Limb (tissue), 2 donors: ENCODE measurements around the gene KANSL3.

Source experiments
- DNase-seq, 2 donors: peaks; one replicate each; pipeline ENCODE4 v3.0.0-alpha.2; 2016; ENCODE audit errors: extremely low spot score in 2 of 2

KANSL3 gene

GRCh38 chr2:96608469-96609455 is 29.4 kb downstream of the KANSL3 start:
- DNase-seq: no peak

GRCh38 chr2:96604104-96604503 is 34.0 kb downstream of the KANSL3 start:
- DNase-seq: no peak

- no peak for DNase-seq
These were observed 35.7 kb downstream of the KANSL3 start for GRCh38 chr2:96602330-96602823.

- no peak for DNase-seq
These were observed 36.5 kb downstream of the KANSL3 start for GRCh38 chr2:96601382-96602292.

GRCh38 chr2:96599941-96600340 is 38.2 kb downstream of the KANSL3 start:
- no peak for DNase-seq

GRCh38 chr2:96596596-96596995 is 41.5 kb downstream of the KANSL3 start:
- no peak for DNase-seq

GRCh38 chr2:96594691-96595152 is 43.4 kb downstream of the KANSL3 start:
- no peak for DNase-seq

GRCh38 chr2:96594282-96594681 is 43.8 kb downstream of the KANSL3 start:
- DNase-seq: no peak

- DNase-seq: no peak
These were observed 46.6 kb downstream of the KANSL3 start for GRCh38 chr2:96591494-96591893.

GRCh38 chr2:96591054-96591453 is 47.1 kb downstream of the KANSL3 start:
- no peak for DNase-seq

- no peak for DNase-seq
These were observed 50.3 kb downstream of the KANSL3 start for GRCh38 chr2:96587843-96588242.

- no peak for DNase-seq
These were observed 54.1 kb downstream of the KANSL3 start for GRCh38 chr2:96584017-96584416.

GRCh38 chr2:96580771-96581170 is 57.3 kb downstream of the KANSL3 start:
- DNase-seq: no peak

- DNase-seq: no peak
These were observed 58.7 kb downstream of the KANSL3 start for GRCh38 chr2:96579422-96579821.

- DNase-seq: no peak
These were observed 59.4 kb downstream of the KANSL3 start for GRCh38 chr2:96578731-96579130.

GRCh38 chr2:96577501-96577900 is 60.6 kb downstream of the KANSL3 start:
- no peak for DNase-seq

GRCh38 chr2:96575785-96576456 is 62.2 kb downstream of the KANSL3 start:
- DNase-seq: no peak

- no peak for DNase-seq
These were observed 63.7 kb downstream of the KANSL3 start for GRCh38 chr2:96574364-96574763.

- DNase-seq: no peak
These were observed 70.0 kb downstream of the KANSL3 start for GRCh38 chr2:96568094-96568493.

GRCh38 chr2:96565111-96565510 is 73.0 kb downstream of the KANSL3 start:
- DNase-seq: no peak

GRCh38 chr2:96564563-96564962 is 73.5 kb downstream of the KANSL3 start:
- DNase-seq: no peak
